Measurements from ENCODE around the gene OR10A3. TPM values are rescaled to one million over a fixed set of nuclear protein-coding genes. Genes with fewer than 3 reads are reported as not detected.

The OR10A3 gene
- total and polyA plus RNA-seq, 4 donors = not detected

- WGBS, 2 donors = 80 to 87% methylated on average over 1 of the region's 1 CpG
- TF ChIP-seq, protein P1, sequence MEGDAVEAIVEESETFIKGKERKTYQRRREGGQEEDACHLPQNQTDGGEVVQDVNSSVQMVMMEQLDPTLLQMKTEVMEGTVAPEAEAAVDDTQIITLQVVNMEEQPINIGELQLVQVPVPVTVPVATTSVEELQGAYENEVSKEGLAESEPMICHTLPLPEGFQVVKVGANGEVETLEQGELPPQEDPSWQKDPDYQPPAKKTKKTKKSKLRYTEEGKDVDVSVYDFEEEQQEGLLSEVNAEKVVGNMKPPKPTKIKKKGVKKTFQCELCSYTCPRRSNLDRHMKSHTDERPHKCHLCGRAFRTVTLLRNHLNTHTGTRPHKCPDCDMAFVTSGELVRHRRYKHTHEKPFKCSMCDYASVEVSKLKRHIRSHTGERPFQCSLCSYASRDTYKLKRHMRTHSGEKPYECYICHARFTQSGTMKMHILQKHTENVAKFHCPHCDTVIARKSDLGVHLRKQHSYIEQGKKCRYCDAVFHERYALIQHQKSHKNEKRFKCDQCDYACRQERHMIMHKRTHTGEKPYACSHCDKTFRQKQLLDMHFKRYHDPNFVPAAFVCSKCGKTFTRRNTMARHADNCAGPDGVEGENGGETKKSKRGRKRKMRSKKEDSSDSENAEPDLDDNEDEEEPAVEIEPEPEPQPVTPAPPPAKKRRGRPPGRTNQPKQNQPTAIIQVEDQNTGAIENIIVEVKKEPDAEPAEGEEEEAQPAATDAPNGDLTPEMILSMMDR (IDR thresholded peaks at IDR 0.05; ENCODE audit: control extremely low read depth, extremely low read depth) = no peak
These were observed 13.7 kb upstream of the OR10A3 start for GRCh38 chr11:7955191-7955590.

GRCh38 chr11:7949934-7950333 is 8.4 kb upstream of the OR10A3 start:
- no peaks in the 10 kb centered on the region for H3K4me1 ChIP-seq (ENCODE audit: control insufficient read depth in 5 of 5, insufficient read depth in 5 of 5, low read length in 5 of 5)
- no peaks in the 10 kb centered on the region for H3K36me3 ChIP-seq (ENCODE audit: control insufficient read depth in 4 of 4, insufficient read depth in 4 of 4, low read length in 4 of 4)
- H3K4me3 ChIP-seq = no peak overlapping the region
- H3K27me3 ChIP-seq (ENCODE audit: control insufficient read depth in 3 of 3, insufficient read depth in 3 of 3, low read length in 2 of 3) = peaks cover 0 to 2% (median 0%) of the 10 kb centered on the region in 3 donors
- TF ChIP-seq, protein P1 (IDR thresholded peaks at IDR 0.05; ENCODE audit: control extremely low read depth, extremely low read depth) = no peak
- 82 to 85% methylated on average over 1 of the region's 1 CpG for WGBS, 2 donors
- DNase-seq (no peak), ATAC-seq (ENCODE audit: insufficient read depth, low FRiP score) (no peak)
- H3K9ac ChIP-seq (ENCODE audit: insufficient read depth in 1 of 2, low read length in 2 of 2) = no peak overlapping the region
- H3K27ac ChIP-seq (ENCODE audit: low read depth in 1 of 2, low read length in 1 of 2) = no peak overlapping the region
- H3K9me3 ChIP-seq (ENCODE audit: control insufficient read depth in 4 of 4, insufficient read depth in 3 of 4, low read length in 3 of 4) = peaks cover 0 to 10% (median 4%) of the 10 kb centered on the region in 4 donors

More at GRCh38 chr11:7955191-7955590, 13.7 kb upstream of the OR10A3 start:
- no peaks in the 10 kb centered on the region for H3K9me3 ChIP-seq (ENCODE audit: control insufficient read depth in 4 of 4, insufficient read depth in 3 of 4, low read length in 3 of 4)
- H3K27ac ChIP-seq (ENCODE audit: low read depth in 1 of 2, low read length in 1 of 2) = no peak overlapping the region
- ATAC-seq (ENCODE audit: insufficient read depth, low FRiP score) (no peak), DNase-seq (no peak)
- H3K4me3 ChIP-seq = no peak overlapping the region
- H3K27me3 ChIP-seq (ENCODE audit: control insufficient read depth in 3 of 3, insufficient read depth in 3 of 3, low read length in 2 of 3) = no peaks in the 10 kb centered on the region
- H3K4me1 ChIP-seq (ENCODE audit: control insufficient read depth in 5 of 5, insufficient read depth in 5 of 5, low read length in 5 of 5) = no peaks in the 10 kb centered on the region
- H3K36me3 ChIP-seq (ENCODE audit: control insufficient read depth in 4 of 4, insufficient read depth in 4 of 4, low read length in 4 of 4) = no peaks in the 10 kb centered on the region
- no peak overlapping the region for H3K9ac ChIP-seq (ENCODE audit: insufficient read depth in 1 of 2, low read length in 2 of 2)

GRCh38 chr11:7944123-7944522 is 2.6 kb upstream of the OR10A3 start:
- WGBS, 2 donors = 89 to 94% methylated on average over 2 of the region's 2 CpGs
- DNase-seq (no peak), ATAC-seq (ENCODE audit: insufficient read depth, low FRiP score) (no peak)
- Histone ChIP-seq H3K4me1 (ENCODE audit: control insufficient read depth in 5 of 5, insufficient read depth in 5 of 5, low read length in 5 of 5) (no peaks in the 10 kb centered on the region), H3K4me3 (no peak overlapping the region), H3K27me3 (ENCODE audit: control insufficient read depth in 3 of 3, insufficient read depth in 3 of 3, low read length in 2 of 3) (peaks cover 0 to 2% (median 0%) of the 10 kb centered on the region in 3 donors), H3K9me3 (ENCODE audit: control insufficient read depth in 4 of 4, insufficient read depth in 3 of 4, low read length in 3 of 4) (peaks cover 0 to 16% (median 12%) of the 10 kb centered on the region in 4 donors), H3K36me3 (ENCODE audit: control insufficient read depth in 4 of 4, insufficient read depth in 4 of 4, low read length in 4 of 4) (no peaks in the 10 kb centered on the region), H3K27ac (ENCODE audit: low read depth in 1 of 2, low read length in 1 of 2) (no peak overlapping the region), H3K9ac (ENCODE audit: insufficient read depth in 1 of 2, low read length in 2 of 2) (no peak overlapping the region)
- TF ChIP-seq, protein P1 (IDR thresholded peaks at IDR 0.05; ENCODE audit: control extremely low read depth, extremely low read depth) = no peak

- 64 to 69% methylated on average over 5 of the region's 5 CpGs for WGBS, 2 donors
- H3K9ac ChIP-seq (ENCODE audit: insufficient read depth in 1 of 2, low read length in 2 of 2) = no peak overlapping the region
- no peaks in the 10 kb centered on the region for H3K36me3 ChIP-seq (ENCODE audit: control insufficient read depth in 4 of 4, insufficient read depth in 4 of 4, low read length in 4 of 4)
- DNase-seq (no peak), ATAC-seq (ENCODE audit: insufficient read depth, low FRiP score) (no peak)
- no peak overlapping the region for H3K4me3 ChIP-seq
- TF ChIP-seq, protein P1 (IDR thresholded peaks at IDR 0.05; ENCODE audit: control extremely low read depth, extremely low read depth) = no peak
- no peaks in the 10 kb centered on the region for H3K27me3 ChIP-seq (ENCODE audit: control insufficient read depth in 3 of 3, insufficient read depth in 3 of 3, low read length in 2 of 3)
- peaks cover 0 to 16% (median 11%) of the 10 kb centered on the region in 4 donors for H3K9me3 ChIP-seq (ENCODE audit: control insufficient read depth in 4 of 4, insufficient read depth in 3 of 4, low read length in 3 of 4)
- H3K27ac ChIP-seq (ENCODE audit: low read depth in 1 of 2, low read length in 1 of 2) = no peak overlapping the region
- H3K4me1 ChIP-seq (ENCODE audit: control insufficient read depth in 5 of 5, insufficient read depth in 5 of 5, low read length in 5 of 5) = no peaks in the 10 kb centered on the region
These were observed 362 bp downstream of the OR10A3 start for GRCh38 chr11:7941146-7941545.
